Calu3 (cell line): ENCODE data around the gene FUT4. TPM values are rescaled to one million over a fixed set of nuclear protein-coding genes. Genes with fewer than 3 reads are reported as not detected.
"Not testable (repeated sequence)": the region's sequence is repeated elsewhere in the genome, so short reads cannot be mapped to it uniquely, and the experiment has no call there.

ENCODE experiments used
- BruUV-seq: library from RNA; stranded (reverse); fragments of 400-500 nt; replicated peaks from 2 replicates; lab custom pipeline; 2021; lab: Mats Ljungman, UMichigan
- CTCF ChIA-PET: fragments of 300-600 bp; sonication (Branson Sonifier 250); formaldehyde crosslinking; loops from one replicate; lab custom pipeline; 2022; ENCODE audit warnings: antibody characterized with exemption; lab: Charles Lee
- DNase-seq: peaks from one replicate; pipeline ENCODE4 v3.0.0; 2022
- H3K27ac Mint-ChIP-seq: one replicate; pipeline ENCODE4 v1.8.0; 2022; ENCODE audit warnings: mixed read lengths; ENCODE audit not compliant: unreplicated experiment
- H3K27me3 Mint-ChIP-seq: one replicate; pipeline ENCODE4 v1.8.0; 2022; ENCODE audit warnings: mixed read lengths; ENCODE audit not compliant: unreplicated experiment
- H3K36me3 Mint-ChIP-seq: one replicate; pipeline ENCODE4 v1.8.0; 2022; ENCODE audit warnings: mild to moderate bottlenecking, moderate library complexity, mixed read lengths; ENCODE audit not compliant: insufficient read depth, unreplicated experiment
- H3K4me1 Mint-ChIP-seq: one replicate; pipeline ENCODE4 v1.8.0; 2022; ENCODE audit warnings: mild to moderate bottlenecking, low read depth, mixed read lengths; ENCODE audit not compliant: unreplicated experiment
- H3K4me3 Mint-ChIP-seq: one replicate; pipeline ENCODE4 v1.8.0; 2022; ENCODE audit warnings: mild to moderate bottlenecking, low read depth, moderate library complexity, mixed read lengths; ENCODE audit not compliant: unreplicated experiment
- H3K9me3 Mint-ChIP-seq: one replicate; pipeline ENCODE4 v1.8.0; 2022; ENCODE audit warnings: low read depth, mixed read lengths; ENCODE audit not compliant: unreplicated experiment
- intact Hi-C: fragments of 100-400 bp; cut with micrococcal nuclease; formaldehyde crosslinking; loops from one replicate; pipeline ENCODE4 v1.10.0; 2022; ENCODE audit not compliant: unreplicated experiment
- total RNA-seq: library from RNA; stranded (reverse); gene quantifications from 2 replicates; pipeline ENCODE4 v1.2.3, GENCODE V29; 2022
- TF ChIP-seq, protein P1 (sequence below): fragments of 200-600 bp; IDR thresholded peaks from one replicate; pipeline ENCODE4 v1.8.0; 2022; ENCODE audit warnings: antibody characterized with exemption; ENCODE audit not compliant: unreplicated experiment

The FUT4 gene
- total RNA-seq, 1 experiment from 2014 or later: 28.6 TPM

DNA sequence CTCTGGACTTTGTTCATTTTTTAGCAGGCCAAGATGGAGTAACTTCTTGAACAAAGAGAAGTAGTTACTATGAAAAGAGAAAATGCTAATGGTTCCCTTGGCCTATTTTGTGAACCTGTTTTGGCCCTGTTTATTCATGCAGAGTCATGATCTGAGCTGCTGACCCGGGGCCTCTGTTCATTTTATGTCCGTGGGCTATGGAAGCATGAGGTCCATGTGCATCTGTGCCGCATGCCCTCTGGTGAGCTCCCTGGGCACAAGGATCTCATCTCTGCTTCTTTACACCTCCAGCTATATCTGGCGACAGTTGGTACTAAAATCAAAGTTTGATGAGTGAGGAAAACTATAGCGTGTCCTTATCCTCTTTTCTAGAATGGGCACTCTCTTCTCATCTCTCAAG is 24.5 kb downstream of the FUT4 start:
- CTCF ChIA-PET: no interaction called here
- H3K9me3 Mint-ChIP-seq: no peaks in the 10 kb centered on the region
- DNase-seq: no peak
- H3K4me1 Mint-ChIP-seq: peaks cover 17% of the 10 kb centered on the region
- BruUV-seq: no TSS peak
- intact Hi-C loops: no loop called here
- no peak overlapping the region for H3K27ac Mint-ChIP-seq
- H3K27me3 Mint-ChIP-seq: no peaks in the 10 kb centered on the region
- H3K36me3 Mint-ChIP-seq: no peaks in the 10 kb centered on the region
- TF ChIP-seq, protein P1, sequence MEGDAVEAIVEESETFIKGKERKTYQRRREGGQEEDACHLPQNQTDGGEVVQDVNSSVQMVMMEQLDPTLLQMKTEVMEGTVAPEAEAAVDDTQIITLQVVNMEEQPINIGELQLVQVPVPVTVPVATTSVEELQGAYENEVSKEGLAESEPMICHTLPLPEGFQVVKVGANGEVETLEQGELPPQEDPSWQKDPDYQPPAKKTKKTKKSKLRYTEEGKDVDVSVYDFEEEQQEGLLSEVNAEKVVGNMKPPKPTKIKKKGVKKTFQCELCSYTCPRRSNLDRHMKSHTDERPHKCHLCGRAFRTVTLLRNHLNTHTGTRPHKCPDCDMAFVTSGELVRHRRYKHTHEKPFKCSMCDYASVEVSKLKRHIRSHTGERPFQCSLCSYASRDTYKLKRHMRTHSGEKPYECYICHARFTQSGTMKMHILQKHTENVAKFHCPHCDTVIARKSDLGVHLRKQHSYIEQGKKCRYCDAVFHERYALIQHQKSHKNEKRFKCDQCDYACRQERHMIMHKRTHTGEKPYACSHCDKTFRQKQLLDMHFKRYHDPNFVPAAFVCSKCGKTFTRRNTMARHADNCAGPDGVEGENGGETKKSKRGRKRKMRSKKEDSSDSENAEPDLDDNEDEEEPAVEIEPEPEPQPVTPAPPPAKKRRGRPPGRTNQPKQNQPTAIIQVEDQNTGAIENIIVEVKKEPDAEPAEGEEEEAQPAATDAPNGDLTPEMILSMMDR: no peak
- H3K4me3 Mint-ChIP-seq: no peak overlapping the region

DNA sequence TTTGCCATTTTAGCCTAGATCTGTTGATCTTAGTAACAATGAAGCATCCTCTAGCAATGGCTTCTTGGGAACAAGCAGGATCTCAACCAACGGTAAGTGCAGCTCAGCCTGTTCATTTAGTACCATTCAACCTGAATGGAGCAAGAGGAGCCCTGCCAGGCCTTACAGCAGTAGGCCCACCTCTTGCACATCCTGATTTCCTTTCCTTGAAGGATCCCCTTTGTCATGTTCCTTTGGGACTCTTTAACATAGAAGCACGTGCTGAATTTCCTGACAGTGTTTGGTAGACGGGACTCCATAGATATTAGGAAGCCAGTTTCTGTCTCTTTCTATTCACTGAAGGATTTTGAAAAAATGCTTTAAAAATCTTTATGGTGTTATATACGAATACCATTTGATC is 25.0 kb downstream of the FUT4 start:
- no TSS peak for BruUV-seq
- DNase-seq: no peak
- Mint-ChIP-seq H3K27me3 (no peaks in the 10 kb centered on the region), H3K9me3 (no peaks in the 10 kb centered on the region), H3K4me3 (no peak overlapping the region), H3K36me3 (no peaks in the 10 kb centered on the region), H3K4me1 (peaks cover 13% of the 10 kb centered on the region), H3K27ac (no peak overlapping the region)
- CTCF ChIA-PET: no interaction called here
- TF ChIP-seq, protein P1: no peak
- intact Hi-C loops: no loop called here

DNA sequence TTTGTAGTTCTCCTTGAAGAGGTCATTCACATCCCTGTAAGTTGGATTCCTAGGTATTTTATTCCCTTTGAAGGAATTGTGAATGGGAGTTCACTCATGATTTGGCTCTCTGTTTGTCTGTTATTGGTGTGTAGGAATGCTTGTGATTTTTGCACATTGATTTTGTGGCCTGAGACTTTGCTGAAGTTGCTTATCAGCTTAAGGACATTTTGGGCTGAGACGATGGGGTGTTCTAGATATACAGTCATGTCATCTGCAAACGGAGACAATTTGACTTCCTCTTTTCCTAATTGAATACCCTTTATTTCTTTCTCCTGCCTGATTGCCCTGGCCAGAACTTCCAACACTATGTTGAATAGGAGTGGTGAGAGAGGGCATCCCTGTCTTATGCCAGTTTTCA is 29.3 kb downstream of the FUT4 start:
- H3K4me1 Mint-ChIP-seq, H3K27me3 Mint-ChIP-seq, H3K4me3 Mint-ChIP-seq, CTCF ChIA-PET, intact Hi-C loops, H3K36me3 Mint-ChIP-seq, BruUV-seq, H3K27ac Mint-ChIP-seq, H3K9me3 Mint-ChIP-seq, DNase-seq: not testable (repeated sequence)

DNA sequence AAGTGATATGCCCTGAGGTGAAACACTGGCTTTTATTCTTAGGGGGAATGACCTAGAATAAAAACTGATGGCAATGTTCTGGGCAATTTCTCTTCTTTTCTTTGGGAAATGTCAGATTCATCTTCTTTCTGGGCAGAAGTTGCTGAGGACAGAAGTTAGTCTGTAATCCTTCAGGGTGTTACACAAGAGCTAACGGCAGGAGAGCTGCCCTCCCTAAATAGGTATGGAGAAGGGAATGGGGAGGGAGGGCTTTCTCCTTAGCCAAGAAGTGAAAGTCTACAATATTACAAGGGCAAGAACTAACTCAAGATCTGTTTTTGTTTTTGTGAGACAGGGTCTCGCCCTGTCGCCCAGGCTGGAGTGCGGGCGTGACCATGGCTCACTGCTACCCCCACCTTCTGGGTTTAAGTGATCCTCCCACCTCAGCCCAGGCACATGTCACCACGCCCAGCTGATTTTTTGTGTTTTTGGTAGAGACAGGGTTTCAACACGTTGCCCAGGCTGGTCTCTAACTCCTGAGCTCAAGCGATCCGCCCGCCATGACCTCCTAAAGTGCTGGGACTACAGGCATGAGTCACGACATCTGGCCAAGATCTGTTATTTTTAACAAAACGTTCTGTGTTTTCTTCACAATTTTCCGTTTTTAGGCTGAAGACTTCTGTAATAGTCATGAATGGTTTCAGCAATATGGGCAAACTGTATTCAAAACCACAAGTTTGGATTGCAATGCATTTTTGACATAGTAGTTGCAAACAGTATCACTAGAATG is 30.7 kb downstream of the FUT4 start:
- Mint-ChIP-seq H3K36me3 (no peaks in the 10 kb centered on the region), H3K9me3 (no peaks in the 10 kb centered on the region), H3K4me3 (no peak overlapping the region), H3K27ac (no peak overlapping the region), H3K27me3 (no peaks in the 10 kb centered on the region), H3K4me1 (no peaks in the 10 kb centered on the region)
- TF ChIP-seq, protein P1: no peak
- DNase-seq: no peak
- CTCF ChIA-PET: no interaction called here
- BruUV-seq: no TSS peak
- intact Hi-C loops: no loop called here

DNA sequence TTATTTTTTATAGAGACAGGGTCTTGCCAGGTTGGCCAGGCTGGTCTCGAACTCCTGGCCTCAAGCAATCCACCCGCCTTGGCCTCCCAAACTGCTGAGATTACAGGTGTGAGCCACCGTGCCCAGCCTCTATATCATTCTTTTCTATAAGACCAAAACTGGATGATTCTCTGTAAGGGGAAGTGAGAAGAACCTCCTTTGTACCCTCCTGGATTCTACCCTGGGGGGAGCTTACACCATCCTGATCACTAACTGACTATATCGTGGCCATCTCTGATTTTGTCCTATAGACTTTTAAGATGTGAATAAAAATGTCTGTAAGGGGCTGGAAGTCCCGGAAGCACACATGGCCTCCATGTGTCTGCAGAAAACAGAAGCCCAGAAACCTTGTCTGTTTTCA is 32.6 kb downstream of the FUT4 start:
- no peaks in the 10 kb centered on the region for H3K4me1 Mint-ChIP-seq
- no TSS peak for BruUV-seq
- H3K36me3 Mint-ChIP-seq: no peaks in the 10 kb centered on the region
- H3K27ac Mint-ChIP-seq: no peak overlapping the region
- intact Hi-C loops: no loop called here
- no peak overlapping the region for H3K4me3 Mint-ChIP-seq
- CTCF ChIA-PET: no interaction called here
- no peaks in the 10 kb centered on the region for H3K9me3 Mint-ChIP-seq
- no peaks in the 10 kb centered on the region for H3K27me3 Mint-ChIP-seq
- TF ChIP-seq, protein P1: no peak
- no peak for DNase-seq
